HEK293T (cell line): Measurements from ENCODE around the gene FMO3.

Experiments
- BHLHE40 ChIP-seq: fragments of 450-650 bp; IDR thresholded peaks from 2 replicates; pipeline ENCODE4 v1.6.1; 2016; ENCODE audit warnings: mild to moderate bottlenecking, moderate library complexity, borderline replicate concordance
- CTBP1 ChIP-seq: fragments of 450-650 bp; IDR thresholded peaks from 2 replicates; pipeline ENCODE4 v1.6.1; 2016; ENCODE audit warnings: borderline replicate concordance
- FOXA1 ChIP-seq: fragments of 450-650 bp; IDR thresholded peaks from 2 replicates; pipeline ENCODE4 v1.6.1; 2016; ENCODE audit warnings: mild to moderate bottlenecking
- FOXK2 ChIP-seq: fragments of 450-650 bp; IDR thresholded peaks from 2 replicates; pipeline ENCODE4 v1.6.1; 2016; ENCODE audit warnings: mild to moderate bottlenecking
- HDGF ChIP-seq: fragments of 450-650 bp; IDR thresholded peaks from 2 replicates; pipeline ENCODE4 v1.6.1; 2017; ENCODE audit warnings: antibody characterized with exemption, borderline replicate concordance
- NFRKB ChIP-seq: fragments of 450-650 bp; IDR thresholded peaks from 2 replicates; pipeline ENCODE4 v1.6.1; 2016; ENCODE audit warnings: mild to moderate bottlenecking, moderate library complexity
- SP1 ChIP-seq: fragments of 450-650 bp; IDR thresholded peaks from 2 replicates; pipeline ENCODE4 v1.6.1; 2017
- SUZ12 ChIP-seq: fragments of 450-650 bp; IDR thresholded peaks from 2 replicates; pipeline ENCODE4 v1.6.1; 2016; ENCODE audit warnings: mild to moderate bottlenecking

DNA sequence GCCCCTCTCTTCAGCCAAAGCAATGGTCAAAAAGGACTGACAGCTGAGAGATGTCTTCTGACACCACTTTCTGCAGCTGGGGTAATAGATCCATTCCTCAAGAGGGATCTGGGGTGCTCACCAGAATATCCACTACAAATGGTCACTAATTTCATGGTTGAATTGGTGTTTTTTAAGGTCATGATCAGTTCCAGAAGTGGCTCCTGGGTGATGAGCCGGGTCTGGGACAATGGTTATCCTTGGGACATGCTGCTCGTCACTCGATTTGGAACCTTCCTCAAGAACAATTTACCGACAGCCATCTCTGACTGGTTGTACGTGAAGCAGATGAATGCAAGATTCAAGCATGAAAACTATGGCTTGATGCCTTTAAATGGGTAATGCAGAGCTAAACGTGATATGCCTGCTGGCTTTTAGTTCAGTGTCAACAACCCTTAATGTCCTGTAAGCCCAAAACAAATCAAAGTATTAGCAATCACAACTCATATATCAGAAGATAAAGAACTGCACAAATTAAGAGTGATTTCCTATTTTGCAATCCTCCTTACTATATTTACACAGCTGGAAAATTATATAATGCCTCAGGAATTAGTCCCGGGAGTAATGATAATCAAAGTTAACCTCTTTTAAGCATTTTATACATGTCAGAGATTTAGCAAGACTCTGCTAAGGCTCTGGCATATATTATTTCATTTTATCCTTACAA lies 20.1 kb downstream of the FMO3 start:
- TF ChIP-seq BHLHE40 (no peak), SUZ12 (no peak), HDGF (no peak), CTBP1 (no peak), NFRKB (no peak), FOXA1 (no peak), FOXK2 (no peak), SP1 (no peak)
